ACHN (cell line): ENCODE results near the gene KRT74.

Experiments
- DNase-seq: peaks from one replicate; pipeline ENCODE4 v3.0.0-alpha.2; 2015
- in situ Hi-C: cut with HindIII; loops from 2 replicates; pipeline ENCODE4 v1.10.0; 2017; ENCODE audit warnings: low sequenced_read_pairs, low pct_ligation_motif_present, low pct_unique_long_range_greater_than_20kb

Gene KRT74

GRCh38 chr12:52551216-52551865 is 22.3 kb downstream of the KRT74 start:
- no peak for DNase-seq

GRCh38 chr12:52546126-52546525 is 27.5 kb downstream of the KRT74 start:
- in situ Hi-C loops, result no loop called here

More at GRCh38 chr12:52551216-52551865, 22.3 kb downstream of the KRT74 start:
- in situ Hi-C loops, result no loop called here

GRCh38 chr12:52543985-52544883 is 29.4 kb downstream of the KRT74 start:
- DNase-seq, result no peak
- in situ Hi-C loops, result no loop called here

More at GRCh38 chr12:52546126-52546525, 27.5 kb downstream of the KRT74 start:
- no peak for DNase-seq

GRCh38 chr12:52542785-52543318 is 30.8 kb downstream of the KRT74 start:
- no peak for DNase-seq
- in situ Hi-C loops, result no loop called here

- DNase-seq, result no peak
- in situ Hi-C loops, result no loop called here
Measured at GRCh38 chr12:52542157-52542556, 31.5 kb downstream of the KRT74 start.

GRCh38 chr12:52541709-52542108 is 31.9 kb downstream of the KRT74 start:
- no peak for DNase-seq
- in situ Hi-C loops, result no loop called here

- DNase-seq, result no peak
- in situ Hi-C loops, result no loop called here
Measured at GRCh38 chr12:52540531-52540930, 33.1 kb downstream of the KRT74 start.

- DNase-seq, result no peak
- in situ Hi-C loops, result no loop called here
Measured at GRCh38 chr12:52539821-52540173, 33.8 kb downstream of the KRT74 start.

GRCh38 chr12:52539083-52539820 is 34.4 kb downstream of the KRT74 start:
- no peak for DNase-seq

GRCh38 chr12:52537101-52537500 is 36.5 kb downstream of the KRT74 start:
- no peak for DNase-seq
- in situ Hi-C loops, result no loop called here

More at GRCh38 chr12:52539083-52539820, 34.4 kb downstream of the KRT74 start:
- in situ Hi-C loops, result no loop called here

- in situ Hi-C loops, result no loop called here
- no peak for DNase-seq
Measured at GRCh38 chr12:52535574-52535973, 38.1 kb downstream of the KRT74 start.

- in situ Hi-C loops, result no loop called here
- DNase-seq, result peak; percentile 49
Measured at GRCh38 chr12:52534482-52534881, 39.2 kb downstream of the KRT74 start.

GRCh38 chr12:52533686-52534470 is 39.8 kb downstream of the KRT74 start:
- no peak for DNase-seq
- in situ Hi-C loops, result no loop called here

GRCh38 chr12:52532636-52533035 is 41.0 kb downstream of the KRT74 start:
- no peak for DNase-seq
- in situ Hi-C loops, result no loop called here

- in situ Hi-C loops, result no loop called here
- DNase-seq, result no peak
Measured at GRCh38 chr12:52531566-52532300, 41.9 kb downstream of the KRT74 start.

GRCh38 chr12:52530905-52531304 is 42.7 kb downstream of the KRT74 start:
- no peak for DNase-seq
- in situ Hi-C loops, result no loop called here

GRCh38 chr12:52530366-52530765 is 43.3 kb downstream of the KRT74 start:
- no peak for DNase-seq
- in situ Hi-C loops, result no loop called here

- DNase-seq, result no peak
- in situ Hi-C loops, result no loop called here
Measured at GRCh38 chr12:52529846-52530245, 43.8 kb downstream of the KRT74 start.
